HFF-Myc (cell line): ENCODE measurements around the gene NCOA3.

Experiments
- DNase-seq: peaks from one replicate; pipeline ENCODE4 v3.0.0-alpha.2; 2011; ENCODE audit warnings: low read depth; ENCODE audit errors: extremely low read depth
- H3K4me3 ChIP-seq: replicated peaks from 2 replicates; pipeline ENCODE4 v1.5.1; 2011; ENCODE audit warnings: low read depth, mild to moderate bottlenecking, control low read depth, low read length
- CTCF ChIP-seq: IDR thresholded peaks from 2 replicates; pipeline ENCODE4 v1.5.1; 2012; ENCODE audit warnings: mild to moderate bottlenecking, low read depth, low read length, control low read depth; ENCODE audit errors: missing control alignments

Gene NCOA3

GRCh38 chr20:47682028-47682783, 180.5 kb downstream of the NCOA3 start:
- no peak overlapping the region for H3K4me3 ChIP-seq
- no peak for TF ChIP-seq CTCF

GRCh38 chr20:47682916-47683315, 181.2 kb downstream of the NCOA3 start:
- no peak for DNase-seq
- TF ChIP-seq CTCF = no peak
- H3K4me3 ChIP-seq = no peak overlapping the region

More at GRCh38 chr20:47682028-47682783, 180.5 kb downstream of the NCOA3 start:
- no peak for DNase-seq

- TF ChIP-seq CTCF = no peak
These were observed 182.8 kb downstream of the NCOA3 start for GRCh38 chr20:47684306-47685080.

DNA sequence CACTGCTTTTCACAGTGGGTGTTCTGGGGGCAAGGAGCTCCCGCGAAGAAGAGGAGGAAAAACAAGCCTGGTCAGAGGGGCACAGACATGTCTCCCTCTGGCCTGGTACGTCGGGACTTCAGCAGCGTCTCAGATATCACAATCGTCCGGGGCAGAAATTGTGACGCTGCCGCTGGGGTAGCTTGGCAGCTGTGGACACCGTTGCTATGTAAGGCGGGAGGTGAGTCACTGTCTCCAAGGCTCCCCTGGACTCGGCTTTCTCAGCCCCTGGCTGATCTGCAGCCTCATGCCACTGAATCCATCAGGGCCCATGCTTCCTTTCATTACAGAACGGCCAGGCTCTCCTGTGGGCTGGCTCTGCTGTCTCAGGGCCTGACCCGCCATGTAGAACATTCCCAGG, 184.9 kb downstream of the NCOA3 start:
- TF ChIP-seq CTCF = no peak

More at GRCh38 chr20:47684306-47685080, 182.8 kb downstream of the NCOA3 start:
- DNase-seq = no peak
- no peak overlapping the region for H3K4me3 ChIP-seq

DNA sequence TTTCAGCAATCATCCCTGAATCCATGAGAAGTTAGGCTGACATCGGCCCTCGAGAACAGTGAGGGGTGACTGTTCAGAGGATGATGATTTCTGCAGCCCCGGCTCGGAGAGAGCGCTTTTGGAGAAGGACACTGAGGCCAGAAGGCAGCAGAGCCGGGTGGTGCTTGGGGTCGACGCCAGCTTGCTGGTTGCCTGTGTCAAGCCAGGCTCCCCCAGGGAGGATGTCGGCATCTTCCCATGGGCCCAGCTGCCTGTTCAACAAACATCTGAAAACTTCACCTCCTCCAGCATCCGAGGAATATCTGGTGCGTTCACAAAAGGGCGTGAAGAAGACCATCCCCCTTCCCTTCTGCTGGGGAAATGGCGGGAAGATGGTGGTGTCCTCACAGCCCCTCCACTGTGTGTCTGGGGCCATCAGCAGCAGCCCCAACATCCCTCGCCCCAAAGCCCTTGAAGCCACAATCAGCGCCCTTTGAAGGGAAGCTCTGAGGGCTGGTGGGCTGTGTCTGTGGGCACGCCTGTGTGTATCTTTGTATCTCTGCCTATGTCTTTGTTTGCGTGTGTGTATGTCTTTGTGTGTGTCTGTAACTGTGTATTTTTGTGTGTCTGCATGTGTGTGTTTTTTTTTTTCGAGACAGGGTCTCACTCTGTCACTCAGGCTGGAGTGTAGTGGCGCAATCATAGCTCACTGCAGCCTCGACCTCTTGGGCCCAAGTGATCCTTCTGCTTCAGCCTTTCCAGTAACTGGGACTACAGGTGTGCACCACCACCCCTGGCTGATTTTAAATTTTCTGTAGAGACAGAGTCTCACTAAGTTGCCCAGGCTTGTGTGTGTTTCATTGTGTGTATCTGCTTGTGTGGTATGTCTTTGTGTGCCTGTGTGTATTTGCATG, 185.7 kb downstream of the NCOA3 start:
- no peak for TF ChIP-seq CTCF
- DNase-seq = no peak
- H3K4me3 ChIP-seq = no peak overlapping the region

More for the DNA sequence above, 184.9 kb downstream of the NCOA3 start:
- no peak for DNase-seq
- no peak overlapping the region for H3K4me3 ChIP-seq

- TF ChIP-seq CTCF = no peak
- no peak for DNase-seq
- no peak overlapping the region for H3K4me3 ChIP-seq
These were observed 187.0 kb downstream of the NCOA3 start for GRCh38 chr20:47688385-47689381.
